ENCODE results near the gene KRT33A.

DNA sequence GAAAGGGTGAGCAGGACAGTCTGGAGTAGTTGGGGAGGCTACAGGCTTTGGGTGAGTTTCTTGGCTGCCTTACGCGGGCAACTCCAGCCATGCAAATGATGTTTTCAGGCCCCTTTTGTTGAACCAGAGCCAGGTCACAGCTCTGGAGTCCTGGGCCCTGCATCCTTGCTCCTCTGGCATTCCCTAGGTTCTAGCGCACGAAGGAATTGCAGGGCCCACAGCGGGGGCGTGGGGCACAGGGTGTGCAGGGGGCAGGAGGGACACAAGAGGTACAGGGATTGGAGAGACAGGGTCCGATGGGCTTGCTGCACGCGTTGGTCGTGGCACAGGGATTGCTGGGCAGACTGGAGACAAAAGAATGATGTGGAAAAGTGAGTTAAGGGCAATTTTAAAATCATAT is 43.2 kb upstream of the KRT33A start:
- TF ChIP-seq ZNF274 (IDR thresholded peaks at IDR 0.05; ENCODE audit: low read depth, low read length): no peak
- TF ChIP-seq YY1 (IDR thresholded peaks at IDR 0.05; ENCODE audit: insufficient read depth, insufficient read length): no peak

Measured in NT2/D1 (cell line).